ENCODE results near the gene RAD18.

RAD18 gene

DNA sequence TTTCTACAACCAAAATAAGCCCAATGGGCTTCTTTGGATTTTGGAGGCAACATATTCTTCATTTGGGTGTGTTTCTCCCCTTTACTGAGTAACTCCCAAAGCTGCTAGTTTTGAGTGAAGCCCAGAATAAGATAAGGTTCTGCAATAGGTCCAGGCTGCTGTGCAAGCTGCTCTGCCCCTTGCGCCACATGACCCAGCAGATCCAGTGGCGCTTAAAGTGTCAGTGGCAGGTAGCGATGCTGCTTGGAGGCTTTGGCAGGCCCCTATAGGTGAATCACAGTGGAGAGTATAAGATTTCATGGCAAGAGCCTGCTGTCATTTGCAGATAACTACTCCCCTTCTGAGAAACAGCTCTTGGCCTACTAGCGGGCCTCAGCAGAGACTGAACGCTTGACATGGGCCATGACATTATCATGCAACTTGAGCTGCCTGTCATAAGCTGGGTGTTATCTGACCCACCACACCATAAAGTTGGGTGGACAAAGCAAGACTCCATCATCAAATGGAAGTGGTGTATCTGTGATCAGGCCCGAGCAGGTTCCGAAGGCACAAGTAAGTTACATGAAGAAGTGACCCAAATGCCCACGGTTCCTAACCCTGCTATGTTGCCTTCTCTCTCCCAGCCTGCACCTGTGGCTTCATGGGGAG lies 105.4 kb downstream of the RAD18 start:
- H3K27me3 Mint-ChIP-seq = no peaks in the 10 kb centered on the region
- peaks cover 3% of the 10 kb centered on the region for H3K4me1 Mint-ChIP-seq (ENCODE audit: low read depth)
- no peak overlapping the region for H3K27ac Mint-ChIP-seq
- no peaks in the 10 kb centered on the region for H3K9me3 Mint-ChIP-seq (ENCODE audit: low read depth)
- H3K4me3 Mint-ChIP-seq = no peak overlapping the region
- H3K36me3 Mint-ChIP-seq = peaks cover 3% of the 10 kb centered on the region

DNA sequence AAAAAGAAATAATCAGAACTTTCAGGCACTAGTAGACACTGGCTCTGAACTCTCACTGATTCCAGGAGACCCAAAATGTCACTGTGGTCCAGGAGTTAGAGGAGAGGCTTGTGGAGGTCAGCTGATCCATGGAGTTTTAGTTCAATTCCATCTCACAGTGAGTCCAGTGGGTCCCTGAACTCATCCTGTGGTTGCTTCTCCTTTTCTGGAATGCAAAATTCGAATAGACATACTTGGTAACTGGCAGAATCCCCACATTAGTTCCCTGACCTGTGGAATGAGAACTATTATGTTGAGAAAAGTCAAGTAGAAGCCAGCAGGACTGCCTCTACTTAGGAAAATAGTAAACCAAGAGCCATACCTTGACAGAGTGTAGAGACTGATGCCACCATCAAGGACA lies 106.6 kb downstream of the RAD18 start:
- H3K36me3 Mint-ChIP-seq = peaks cover 3% of the 10 kb centered on the region
- peaks cover 3% of the 10 kb centered on the region for H3K4me1 Mint-ChIP-seq (ENCODE audit: low read depth)
- no peaks in the 10 kb centered on the region for H3K27me3 Mint-ChIP-seq
- H3K4me3 Mint-ChIP-seq = no peak overlapping the region
- H3K9me3 Mint-ChIP-seq (ENCODE audit: low read depth) = no peaks in the 10 kb centered on the region
- H3K27ac Mint-ChIP-seq = no peak overlapping the region

DNA sequence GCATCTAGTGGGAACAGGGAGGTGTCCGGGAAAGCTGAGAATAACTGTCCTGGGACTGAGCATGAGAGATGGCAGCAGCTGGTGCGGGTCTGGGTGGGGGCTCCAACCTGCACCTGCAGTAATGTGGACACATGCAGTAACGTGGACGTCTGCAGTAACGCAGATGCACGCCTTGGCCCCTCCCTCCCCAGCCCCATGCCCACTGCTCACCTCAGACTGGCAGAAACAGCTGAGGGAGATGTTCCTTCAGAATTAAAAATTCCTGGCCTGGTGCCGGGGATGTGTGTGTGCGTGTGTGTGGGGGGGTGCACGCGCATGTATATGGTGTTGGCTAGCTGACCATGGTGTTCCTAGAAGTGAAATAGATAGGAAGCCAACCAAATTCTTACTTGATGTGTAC lies 107.2 kb downstream of the RAD18 start:
- Mint-ChIP-seq H3K27me3 (no peaks in the 10 kb centered on the region), H3K36me3 (peaks cover 3% of the 10 kb centered on the region), H3K4me3 (no peak overlapping the region), H3K27ac (no peak overlapping the region), H3K4me1 (ENCODE audit: low read depth) (peaks cover 3% of the 10 kb centered on the region), H3K9me3 (ENCODE audit: low read depth) (no peaks in the 10 kb centered on the region)

DNA sequence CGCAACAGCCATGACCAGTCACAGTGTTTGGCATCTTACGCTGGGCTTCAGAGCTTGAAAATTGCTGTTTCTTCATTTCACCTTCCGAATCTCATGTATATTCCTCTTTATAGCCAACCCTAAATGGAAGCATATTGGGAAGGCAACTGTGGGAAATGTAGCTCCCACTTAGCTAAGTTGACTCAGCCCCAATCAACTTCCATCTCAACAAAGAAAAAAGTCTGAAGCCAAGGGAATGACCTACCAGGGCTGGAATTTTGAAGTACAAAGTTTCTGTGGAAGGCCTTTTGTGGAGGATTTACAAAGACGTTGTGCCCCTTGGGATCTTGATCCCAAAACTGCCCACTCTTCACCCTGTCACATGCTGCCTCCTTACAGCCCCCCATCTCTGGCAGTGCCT lies 108.6 kb downstream of the RAD18 start:
- Mint-ChIP-seq H3K36me3 (peaks cover 3% of the 10 kb centered on the region), H3K9me3 (ENCODE audit: low read depth) (no peaks in the 10 kb centered on the region), H3K4me1 (ENCODE audit: low read depth) (peaks cover 3% of the 10 kb centered on the region), H3K4me3 (no peak overlapping the region), H3K27me3 (no peaks in the 10 kb centered on the region), H3K27ac (no peak overlapping the region)

DNA sequence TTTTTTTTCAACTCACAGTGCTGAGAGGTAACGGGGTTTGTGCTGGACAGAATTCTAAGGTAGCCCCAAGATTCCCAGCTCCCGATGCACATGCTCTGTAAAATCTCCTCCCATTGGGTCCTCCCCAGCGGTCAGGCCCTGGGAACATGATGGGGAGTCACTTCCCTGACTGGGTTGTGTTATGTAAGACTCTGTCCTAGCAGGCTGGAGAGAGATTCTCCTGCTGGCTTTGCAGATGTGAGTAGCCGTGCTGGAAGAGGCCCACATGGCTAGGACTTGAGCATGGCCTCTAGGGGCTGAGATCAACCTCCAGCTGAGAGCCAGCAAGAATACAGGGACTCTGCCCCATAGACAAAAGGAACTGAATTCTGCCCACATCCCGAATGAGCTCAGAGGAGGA lies 110.2 kb downstream of the RAD18 start:
- no peaks in the 10 kb centered on the region for H3K4me1 Mint-ChIP-seq (ENCODE audit: low read depth)
- H3K36me3 Mint-ChIP-seq = no peaks in the 10 kb centered on the region
- no peaks in the 10 kb centered on the region for H3K27me3 Mint-ChIP-seq
- no peak overlapping the region for H3K27ac Mint-ChIP-seq
- no peak overlapping the region for H3K4me3 Mint-ChIP-seq
- no peaks in the 10 kb centered on the region for H3K9me3 Mint-ChIP-seq (ENCODE audit: low read depth)

DNA sequence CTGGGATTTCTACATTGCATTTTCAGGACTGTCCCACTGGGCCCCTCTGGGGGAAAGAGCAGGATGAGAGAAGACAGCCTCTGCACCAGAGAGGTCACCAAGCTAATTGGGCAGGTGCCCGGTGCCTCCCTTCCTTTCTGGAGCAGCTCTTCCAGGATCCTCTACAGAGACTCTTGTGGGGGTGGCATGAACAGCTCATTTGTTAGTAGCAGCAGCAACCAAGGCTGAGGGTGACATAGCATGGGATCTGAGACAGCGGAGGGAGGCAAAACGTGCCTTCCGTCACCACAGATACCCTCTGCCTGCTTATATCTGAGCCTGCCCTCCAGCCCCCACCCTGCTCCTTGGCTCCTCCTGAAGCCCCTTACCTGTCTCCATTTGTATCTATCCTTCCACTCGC lies 110.8 kb downstream of the RAD18 start:
- no peaks in the 10 kb centered on the region for H3K27me3 Mint-ChIP-seq
- no peak overlapping the region for H3K27ac Mint-ChIP-seq
- H3K4me3 Mint-ChIP-seq = no peak overlapping the region
- H3K4me1 Mint-ChIP-seq (ENCODE audit: low read depth) = no peaks in the 10 kb centered on the region
- no peaks in the 10 kb centered on the region for H3K9me3 Mint-ChIP-seq (ENCODE audit: low read depth)
- no peaks in the 10 kb centered on the region for H3K36me3 Mint-ChIP-seq

DNA sequence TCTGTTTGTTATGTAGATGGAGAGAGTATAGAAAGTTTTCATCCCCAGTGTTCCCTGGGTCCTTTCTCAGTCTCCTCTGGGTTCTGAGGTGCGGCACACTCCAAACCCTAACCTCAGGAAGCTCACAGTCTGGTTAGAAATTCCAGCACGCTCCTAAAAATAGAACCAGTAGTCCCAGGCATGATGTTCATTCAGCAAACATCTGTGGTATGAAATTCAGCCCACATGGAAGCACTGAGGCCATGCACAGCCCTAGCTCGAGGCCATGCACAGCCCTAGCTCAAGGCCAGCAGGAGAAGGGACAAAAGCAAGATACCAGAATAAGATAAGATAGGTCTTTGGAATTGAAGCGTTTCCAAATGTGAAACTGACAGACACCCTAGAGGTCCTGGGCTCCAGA lies 111.6 kb downstream of the RAD18 start:
- H3K4me3 Mint-ChIP-seq = no peak overlapping the region
- no peaks in the 10 kb centered on the region for H3K4me1 Mint-ChIP-seq (ENCODE audit: low read depth)
- H3K9me3 Mint-ChIP-seq (ENCODE audit: low read depth) = no peaks in the 10 kb centered on the region
- no peaks in the 10 kb centered on the region for H3K27me3 Mint-ChIP-seq
- H3K27ac Mint-ChIP-seq = no peak overlapping the region
- no peaks in the 10 kb centered on the region for H3K36me3 Mint-ChIP-seq

DNA sequence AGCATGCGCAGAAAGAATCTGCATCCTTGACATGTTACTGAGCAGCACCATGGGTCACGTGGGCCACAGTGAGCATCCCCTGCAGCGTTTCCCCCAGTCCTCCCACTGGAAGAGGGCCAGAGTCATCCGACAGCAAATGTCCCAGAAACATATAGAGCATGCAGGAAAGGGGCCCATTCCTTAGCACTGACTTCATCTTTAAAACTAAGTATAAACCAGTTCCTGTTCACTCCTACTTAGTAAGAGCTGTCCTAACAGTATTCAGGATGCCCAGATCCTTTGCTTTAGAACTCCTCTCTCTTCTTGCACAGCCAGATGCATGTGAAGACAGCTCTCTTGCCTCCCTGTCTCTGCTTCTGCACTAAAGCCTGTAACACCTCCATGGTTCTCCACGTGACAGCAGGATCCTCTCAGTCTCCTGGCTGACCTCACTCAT lies 114.6 kb downstream of the RAD18 start:
- no peaks in the 10 kb centered on the region for H3K27me3 Mint-ChIP-seq
- H3K9me3 Mint-ChIP-seq (ENCODE audit: low read depth) = no peaks in the 10 kb centered on the region
- no peaks in the 10 kb centered on the region for H3K36me3 Mint-ChIP-seq
- H3K4me3 Mint-ChIP-seq = no peak overlapping the region
- H3K27ac Mint-ChIP-seq = no peak overlapping the region
- no peaks in the 10 kb centered on the region for H3K4me1 Mint-ChIP-seq (ENCODE audit: low read depth)

DNA sequence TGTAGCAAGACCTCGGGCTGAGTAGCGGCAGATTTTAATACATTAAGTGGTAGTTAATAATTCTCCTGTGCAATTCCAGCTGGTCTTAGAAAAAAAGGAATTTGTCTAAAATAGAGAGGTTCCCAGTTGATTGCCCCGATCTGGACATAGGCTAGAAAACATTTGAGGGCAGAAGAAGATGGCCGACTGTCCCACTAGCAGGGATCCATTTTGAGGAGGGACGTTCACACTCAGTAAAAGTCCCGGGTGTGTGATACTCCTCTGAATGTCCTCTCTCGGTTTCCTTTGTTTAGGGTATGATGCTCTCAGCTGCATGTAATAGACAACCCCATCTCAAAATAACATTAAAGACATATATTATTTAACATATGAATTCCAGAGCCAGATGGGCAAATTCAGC lies 116.0 kb downstream of the RAD18 start:
- Mint-ChIP-seq H3K4me3 (no peak overlapping the region), H3K27me3 (no peaks in the 10 kb centered on the region), H3K27ac (no peak overlapping the region), H3K9me3 (ENCODE audit: low read depth) (no peaks in the 10 kb centered on the region), H3K36me3 (no peaks in the 10 kb centered on the region), H3K4me1 (ENCODE audit: low read depth) (no peaks in the 10 kb centered on the region)

DNA sequence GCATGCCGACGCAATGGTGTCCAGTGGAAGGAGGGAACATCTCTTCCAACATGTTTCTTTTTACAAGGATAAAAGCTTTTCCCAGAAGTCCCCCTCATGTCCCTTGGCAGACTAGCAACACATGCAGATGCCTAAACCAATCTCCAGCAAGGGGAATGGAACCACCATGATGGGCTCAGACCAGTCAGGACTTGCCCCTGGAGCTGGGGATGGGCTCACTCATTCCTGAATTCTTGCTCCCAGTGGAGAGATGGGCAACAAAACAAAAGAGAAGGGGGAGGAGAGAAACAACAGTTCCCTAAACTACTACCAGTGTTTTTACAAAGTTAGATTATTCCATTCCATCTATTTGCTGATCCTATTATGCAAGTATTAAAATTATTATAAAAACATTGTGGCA lies 117.1 kb downstream of the RAD18 start:
- Mint-ChIP-seq H3K27me3 (no peaks in the 10 kb centered on the region), H3K4me1 (ENCODE audit: low read depth) (no peaks in the 10 kb centered on the region), H3K9me3 (ENCODE audit: low read depth) (no peaks in the 10 kb centered on the region), H3K27ac (no peak overlapping the region), H3K36me3 (no peaks in the 10 kb centered on the region), H3K4me3 (no peak overlapping the region)

DNA sequence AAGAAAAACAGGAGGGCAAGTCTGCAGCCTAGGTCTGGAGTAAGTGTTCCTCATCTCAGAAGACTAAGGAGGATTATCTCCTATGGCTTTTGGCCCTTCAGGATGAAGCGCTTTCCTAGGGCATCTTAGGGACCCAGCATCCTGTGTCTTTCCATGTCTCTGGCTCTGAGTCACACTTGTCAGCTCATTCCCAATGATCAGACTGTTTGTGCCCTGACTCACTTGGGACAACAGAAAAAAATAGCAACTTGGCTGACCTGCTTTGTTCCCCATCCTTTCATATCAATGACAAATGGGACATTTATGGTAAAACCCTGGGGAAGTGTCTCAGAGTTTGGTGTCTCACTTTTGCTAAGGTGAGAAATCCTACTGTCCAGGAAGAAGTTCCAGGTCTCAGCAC lies 117.6 kb downstream of the RAD18 start:
- H3K27me3 Mint-ChIP-seq = no peaks in the 10 kb centered on the region
- no peaks in the 10 kb centered on the region for H3K9me3 Mint-ChIP-seq (ENCODE audit: low read depth)

DNA sequence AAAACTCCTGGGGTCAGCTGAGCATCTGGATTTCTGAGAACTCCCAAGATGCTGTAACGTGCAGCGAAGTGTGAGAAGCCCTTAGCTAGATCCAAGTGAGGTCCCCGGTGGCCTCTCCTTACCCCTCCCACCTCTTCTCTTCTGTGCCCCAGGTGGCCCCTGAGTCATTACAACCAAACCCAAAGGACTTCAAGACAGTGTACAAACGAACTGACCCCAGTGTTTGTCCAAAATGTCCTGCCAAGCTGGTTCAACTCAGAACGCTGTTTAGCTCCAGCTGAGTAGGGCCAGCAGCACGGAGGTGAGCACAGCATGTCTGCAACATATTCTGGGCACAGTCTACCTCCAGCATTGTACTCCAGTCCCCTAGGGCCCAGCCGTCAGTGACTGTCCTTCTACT lies 119.9 kb downstream of the RAD18 start:
- H3K36me3 Mint-ChIP-seq = no peaks in the 10 kb centered on the region
- H3K4me1 Mint-ChIP-seq (ENCODE audit: low read depth) = no peaks in the 10 kb centered on the region
- no peak overlapping the region for H3K4me3 Mint-ChIP-seq
- H3K9me3 Mint-ChIP-seq (ENCODE audit: low read depth) = no peaks in the 10 kb centered on the region
- H3K27me3 Mint-ChIP-seq = no peaks in the 10 kb centered on the region
- no peak overlapping the region for H3K27ac Mint-ChIP-seq

More for the DNA sequence above, 117.6 kb downstream of the RAD18 start:
- H3K36me3 Mint-ChIP-seq = no peaks in the 10 kb centered on the region
- no peak overlapping the region for H3K4me3 Mint-ChIP-seq
- H3K27ac Mint-ChIP-seq = no peak overlapping the region
- H3K4me1 Mint-ChIP-seq (ENCODE audit: low read depth) = no peaks in the 10 kb centered on the region

DNA sequence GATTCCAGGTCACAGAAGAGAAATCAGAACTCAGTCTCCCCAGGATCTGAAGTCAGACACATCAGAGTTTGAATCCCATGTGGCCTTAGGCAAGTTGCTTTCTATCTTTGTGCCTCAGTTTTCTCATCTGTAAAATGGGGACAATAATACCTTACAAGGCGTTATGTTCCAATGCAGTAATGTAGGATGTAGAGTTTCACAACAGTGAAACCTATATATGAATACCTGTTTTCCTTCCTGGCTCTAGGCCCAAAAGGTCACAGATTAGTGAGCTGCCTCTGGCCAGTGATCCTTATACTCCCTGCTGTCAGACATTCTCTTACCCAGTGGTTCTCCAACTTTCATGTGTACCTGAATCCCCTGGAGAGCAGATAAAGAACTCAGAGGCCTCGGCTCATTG lies 121.0 kb downstream of the RAD18 start:
- Mint-ChIP-seq H3K27ac (no peak overlapping the region), H3K9me3 (ENCODE audit: low read depth) (no peaks in the 10 kb centered on the region)

DNA sequence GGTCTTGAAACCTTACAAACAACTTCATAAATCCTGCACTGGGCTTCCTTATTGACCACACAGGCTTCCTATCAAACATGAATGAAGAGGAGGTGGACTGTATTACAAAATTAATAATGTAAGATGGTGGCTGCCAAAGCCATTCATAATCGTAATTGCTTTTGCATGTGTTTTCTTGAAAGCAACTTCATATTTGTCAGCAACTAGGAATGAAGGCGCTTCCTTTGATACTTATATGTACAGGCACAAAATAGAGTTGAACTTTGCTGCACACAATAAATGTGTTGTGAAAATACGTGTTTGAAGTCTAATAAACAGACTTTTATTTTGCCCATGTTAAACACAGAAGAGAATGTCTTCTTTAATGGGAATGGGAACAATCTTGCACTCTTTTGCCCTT lies 121.8 kb downstream of the RAD18 start:
- Mint-ChIP-seq H3K4me1 (ENCODE audit: low read depth) (no peaks in the 10 kb centered on the region), H3K4me3 (no peak overlapping the region), H3K27me3 (no peaks in the 10 kb centered on the region), H3K36me3 (no peaks in the 10 kb centered on the region), H3K27ac (no peak overlapping the region), H3K9me3 (ENCODE audit: low read depth) (no peaks in the 10 kb centered on the region)

More for the DNA sequence above, 121.0 kb downstream of the RAD18 start:
- H3K4me1 Mint-ChIP-seq (ENCODE audit: low read depth) = no peaks in the 10 kb centered on the region
- no peak overlapping the region for H3K4me3 Mint-ChIP-seq
- no peaks in the 10 kb centered on the region for H3K27me3 Mint-ChIP-seq
- no peaks in the 10 kb centered on the region for H3K36me3 Mint-ChIP-seq

DNA sequence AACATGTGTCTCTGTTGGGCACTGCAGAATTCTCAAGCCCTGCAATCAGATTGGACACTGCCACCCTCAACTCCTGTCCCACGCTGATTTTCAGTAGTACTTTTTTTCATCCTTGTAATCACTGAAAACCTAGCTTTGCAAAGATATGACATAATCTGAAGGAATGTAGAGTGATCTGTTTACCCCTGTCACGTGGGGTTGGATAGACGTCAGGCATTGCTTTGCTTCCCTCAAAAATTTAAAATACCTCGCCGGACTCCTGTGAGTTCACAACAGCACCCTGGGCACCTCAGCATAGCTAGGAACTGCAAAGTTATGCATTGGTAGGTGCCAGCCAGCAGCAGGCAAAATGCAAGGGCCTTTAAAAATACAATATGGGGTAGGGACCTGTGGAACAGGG lies 122.7 kb downstream of the RAD18 start:
- Mint-ChIP-seq H3K27me3 (no peaks in the 10 kb centered on the region), H3K9me3 (ENCODE audit: low read depth) (no peaks in the 10 kb centered on the region), H3K27ac (no peak overlapping the region), H3K4me3 (no peak overlapping the region), H3K4me1 (ENCODE audit: low read depth) (no peaks in the 10 kb centered on the region), H3K36me3 (no peaks in the 10 kb centered on the region)

DNA sequence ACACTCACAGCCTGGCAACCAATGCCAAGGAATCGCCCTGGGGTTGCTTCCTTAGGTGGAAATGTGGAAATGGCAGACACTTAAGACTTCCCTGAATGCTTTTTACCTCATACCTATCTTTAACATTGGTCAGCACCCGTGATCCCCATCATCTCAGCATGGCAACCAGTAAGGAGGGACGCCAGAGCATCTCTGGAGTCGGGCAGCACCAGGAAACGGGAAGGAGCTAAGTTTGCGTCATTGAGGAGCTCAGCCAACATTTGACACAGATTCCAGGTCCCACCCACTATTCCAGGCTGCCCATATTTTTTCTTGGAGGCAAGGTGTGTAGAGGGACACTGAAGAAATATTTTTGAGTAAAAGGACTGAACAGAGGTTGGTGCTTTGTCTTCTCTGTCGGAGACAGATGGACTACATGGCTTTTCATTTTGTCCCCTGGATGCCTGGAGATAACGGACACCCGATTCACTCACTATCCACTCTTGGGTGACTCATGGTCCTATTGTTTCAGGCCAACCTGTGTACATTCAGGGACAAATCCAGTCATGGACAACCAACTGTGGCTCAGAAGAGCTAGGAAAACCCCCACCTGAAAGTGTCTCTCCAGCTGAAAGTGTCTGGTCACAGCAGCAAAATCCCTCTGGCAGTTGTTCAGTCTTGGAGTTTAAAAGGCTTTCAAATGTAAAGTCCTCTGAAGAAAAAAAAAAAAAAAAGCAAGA lies 123.5 kb downstream of the RAD18 start:
- no peaks in the 10 kb centered on the region for H3K36me3 Mint-ChIP-seq
- H3K4me1 Mint-ChIP-seq (ENCODE audit: low read depth) = no peaks in the 10 kb centered on the region
- H3K27ac Mint-ChIP-seq = no peak overlapping the region
- no peaks in the 10 kb centered on the region for H3K27me3 Mint-ChIP-seq
- H3K4me3 Mint-ChIP-seq = no peak overlapping the region
- H3K9me3 Mint-ChIP-seq (ENCODE audit: low read depth) = no peaks in the 10 kb centered on the region
